Mammary epithelial cell (primary cell): Measurements from ENCODE around the gene CST9.
"Not testable (repeated sequence)": the region's sequence is repeated elsewhere in the genome, so short reads cannot be mapped to it uniquely, and the experiment has no call there.

Experiments
- CTCF ChIP-seq, 2 donors: IDR thresholded peaks in 1 of 2; conservative IDR thresholded peaks in 1 of 2; 2 replicates each; pipeline ENCODE4 v1.5.1; 2011 to 2012; ENCODE audit warnings: inconsistent platforms in 2 of 2, low read length in 2 of 2, mild to moderate bottlenecking in 2 of 2, control low read depth in 1 of 2, low read depth in 1 of 2; ENCODE audit not compliant: insufficient read depth in 1 of 2; ENCODE audit errors: extremely low read depth in 1 of 2
- EZH2 ChIP-seq: IDR thresholded peaks from 2 replicates; pipeline ENCODE4 v1.6.1; 2012; ENCODE audit warnings: low read length, inconsistent platforms, borderline replicate concordance

- not testable (repeated sequence) for TF ChIP-seq CTCF (conservative IDR thresholded peaks at IDR 0.05 in 1 of 2, IDR thresholded peaks at IDR 0.05 in 1 of 2; ENCODE audit: extremely low read depth in 1 of 2, insufficient read depth in 1 of 2, low read depth in 1 of 2, low read length in 2 of 2); EZH2
These were observed 30.0 kb upstream of the CST9 start for GRCh38 chr20:23635768-23636090.
